GM12874 (cell line): ENCODE results near the gene DPF3.

Experiments used
- CTCF ChIP-seq: IDR thresholded peaks from 2 replicates; pipeline ENCODE4 v1.5.1; 2011; ENCODE audit warnings: low read depth, mild to moderate bottlenecking, control low read depth, low read length, moderate library complexity; ENCODE audit not compliant: insufficient read depth

The DPF3 gene

GRCh38 chr14:72847721-72848120 lies 46.2 kb downstream of the DPF3 start:
- no peak for TF ChIP-seq CTCF

- no peak for TF ChIP-seq CTCF
Observed at GRCh38 chr14:72845683-72846082, 48.2 kb downstream of the DPF3 start.

- no peak for TF ChIP-seq CTCF
Observed at GRCh38 chr14:72845196-72845595, 48.7 kb downstream of the DPF3 start.

GRCh38 chr14:72844524-72844923 lies 49.4 kb downstream of the DPF3 start:
- TF ChIP-seq CTCF, result no peak

GRCh38 chr14:72839753-72840607 lies 53.9 kb downstream of the DPF3 start:
- TF ChIP-seq CTCF, result no peak

GRCh38 chr14:72839351-72839750 lies 54.5 kb downstream of the DPF3 start:
- TF ChIP-seq CTCF, result no peak

- no peak for TF ChIP-seq CTCF
Observed at GRCh38 chr14:72836085-72836484, 57.8 kb downstream of the DPF3 start.
